OCI-LY1 (cell line): ENCODE measurements around the gene ADK.
"Not testable (repeated sequence)": the region's sequence is repeated elsewhere in the genome, so short reads cannot be mapped to it uniquely, and the experiment has no call there.

Experiments
- H2AFZ ChIP-seq: fragments of 200-600 bp; sonication (generic), shearing (Covaris generic); 2 replicates; pipeline ENCODE4 v1.6.0; 2014; ENCODE audit warnings: antibody characterized with exemption, mild to moderate bottlenecking, low read length
- H3F3A ChIP-seq: fragments of 200-600 bp; sonication (generic), shearing (Covaris generic); 2 replicates; pipeline ENCODE4 v1.6.0; 2014; ENCODE audit warnings: mild to moderate bottlenecking, antibody characterized with exemption, low read length, moderate library complexity; ENCODE audit not compliant: insufficient read depth
- H3K27ac ChIP-seq: fragments of 200-600 bp; sonication (generic); 2 replicates; pipeline ENCODE4 v1.5.1; 2014; ENCODE audit warnings: low read length, mixed run types, mild to moderate bottlenecking, low read depth; ENCODE audit not compliant: poor library complexity, severe bottlenecking
- H3K27me3 ChIP-seq: fragments of 200-600 bp; sonication (generic); 2 replicates; pipeline ENCODE4 v1.6.0; 2014; ENCODE audit warnings: antibody characterized with exemption, mild to moderate bottlenecking, low read length, moderate library complexity; ENCODE audit not compliant: insufficient read depth
- H3K36me3 ChIP-seq: fragments of 200-600 bp; sonication (generic); 2 replicates; pipeline ENCODE4 v1.6.1; 2014; ENCODE audit warnings: mild to moderate bottlenecking, antibody characterized with exemption, low read length, moderate library complexity, mixed read lengths; ENCODE audit not compliant: insufficient read depth
- H3K4me1 ChIP-seq: fragments of 200-600 bp; sonication (generic); 2 replicates; pipeline ENCODE4 v1.5.1; 2014; ENCODE audit warnings: mild to moderate bottlenecking, low read length, moderate library complexity; ENCODE audit not compliant: insufficient read depth, severe bottlenecking
- H3K4me2 ChIP-seq: fragments of 200-600 bp; sonication (generic), shearing (Covaris generic); 2 replicates; pipeline ENCODE4 v1.6.1; 2014; ENCODE audit warnings: low read length
- H3K4me3 ChIP-seq: fragments of 200-600 bp; sonication (generic); 2 replicates; pipeline ENCODE4 v1.5.1; 2014; ENCODE audit warnings: low read length, low read depth, mild to moderate bottlenecking, mixed read lengths; ENCODE audit not compliant: poor library complexity, severe bottlenecking
- H3K79me2 ChIP-seq: fragments of 200-600 bp; shearing (Covaris generic); 2 replicates; pipeline ENCODE4 v1.6.1; 2016; ENCODE audit warnings: mixed run types, low read length, mixed read lengths; ENCODE audit not compliant: insufficient read depth
- H3K9ac ChIP-seq: fragments of 200-600 bp; sonication (generic), shearing (Covaris generic); 2 replicates; pipeline ENCODE4 v1.6.1; 2014; ENCODE audit warnings: mild to moderate bottlenecking, low read length, mixed read lengths
- H3K9me2 ChIP-seq: fragments of 200-600 bp; sonication (generic), shearing (Covaris generic); 2 replicates; pipeline ENCODE4 v1.6.1; 2014; ENCODE audit warnings: low read depth, mild to moderate bottlenecking, low read length, mixed read lengths
- H3K9me3 ChIP-seq: fragments of 200-600 bp; shearing (Covaris generic); 2 replicates; pipeline ENCODE4 v1.6.1; 2014; ENCODE audit warnings: low read length, mixed read lengths
- H4K20me1 ChIP-seq: fragments of 200-600 bp; sonication (generic), shearing (Covaris generic); 2 replicates; pipeline ENCODE4 v1.6.0; 2016; ENCODE audit warnings: mild to moderate bottlenecking, low read length; ENCODE audit not compliant: insufficient read depth
- EZH2 ChIP-seq: fragments of 200-600 bp; sonication (generic), shearing (Covaris generic); IDR thresholded peaks from 2 replicates; pipeline ENCODE4 v1.8.0; 2017; ENCODE audit warnings: borderline replicate concordance, mixed run types, mild to moderate bottlenecking, antibody characterized with exemption, low read length, moderate library complexity, mixed read lengths
- TF ChIP-seq, protein P1 (sequence below): fragments of 200-600 bp; sonication (generic), shearing (Covaris generic); IDR thresholded peaks from 2 replicates; pipeline ENCODE4 v1.5.1; 2017; ENCODE audit warnings: mild to moderate bottlenecking, antibody characterized with exemption, low read length, moderate library complexity, mixed read lengths

The ADK gene

DNA sequence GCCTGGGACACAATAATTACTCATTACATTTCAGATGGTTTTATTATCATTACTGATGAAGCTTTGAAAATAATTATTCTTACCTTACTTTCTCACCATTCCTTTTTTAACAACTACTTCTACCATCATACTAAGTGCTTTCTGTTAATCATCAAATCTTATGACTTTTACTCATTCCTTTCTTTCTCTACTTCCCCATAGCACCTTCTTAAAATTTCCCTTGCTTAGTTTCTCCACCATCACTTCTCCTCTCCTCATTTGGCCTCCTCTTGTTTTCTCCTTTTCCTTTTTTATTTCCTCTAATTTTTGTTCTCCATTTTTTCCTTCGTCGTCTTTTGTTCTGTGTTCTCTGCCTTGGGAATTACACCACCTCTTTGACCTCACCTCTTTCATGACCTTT, 372.2 kb downstream of the ADK start:
- Histone ChIP-seq H3K27me3 (no peaks in the 10 kb centered on the region), H3K79me2 (no peaks in the 10 kb centered on the region), H3F3A (no peaks in the 10 kb centered on the region), H3K36me3 (0 out of 2 replicates have a peak, but pooled peaks cover 3% of the 10 kb centered on the region), H3K27ac (no peak overlapping the region), H3K9me2 (no peaks in the 10 kb centered on the region), H3K4me2 (no peak overlapping the region), H2AFZ (no peak overlapping the region), H3K9me3 (no peaks in the 10 kb centered on the region), H3K9ac (no peak overlapping the region), H3K4me3 (no peak overlapping the region), H3K4me1 (no peaks in the 10 kb centered on the region), H4K20me1 (no peaks in the 10 kb centered on the region)
- TF ChIP-seq EZH2 = no peak
- TF ChIP-seq, protein P1, sequence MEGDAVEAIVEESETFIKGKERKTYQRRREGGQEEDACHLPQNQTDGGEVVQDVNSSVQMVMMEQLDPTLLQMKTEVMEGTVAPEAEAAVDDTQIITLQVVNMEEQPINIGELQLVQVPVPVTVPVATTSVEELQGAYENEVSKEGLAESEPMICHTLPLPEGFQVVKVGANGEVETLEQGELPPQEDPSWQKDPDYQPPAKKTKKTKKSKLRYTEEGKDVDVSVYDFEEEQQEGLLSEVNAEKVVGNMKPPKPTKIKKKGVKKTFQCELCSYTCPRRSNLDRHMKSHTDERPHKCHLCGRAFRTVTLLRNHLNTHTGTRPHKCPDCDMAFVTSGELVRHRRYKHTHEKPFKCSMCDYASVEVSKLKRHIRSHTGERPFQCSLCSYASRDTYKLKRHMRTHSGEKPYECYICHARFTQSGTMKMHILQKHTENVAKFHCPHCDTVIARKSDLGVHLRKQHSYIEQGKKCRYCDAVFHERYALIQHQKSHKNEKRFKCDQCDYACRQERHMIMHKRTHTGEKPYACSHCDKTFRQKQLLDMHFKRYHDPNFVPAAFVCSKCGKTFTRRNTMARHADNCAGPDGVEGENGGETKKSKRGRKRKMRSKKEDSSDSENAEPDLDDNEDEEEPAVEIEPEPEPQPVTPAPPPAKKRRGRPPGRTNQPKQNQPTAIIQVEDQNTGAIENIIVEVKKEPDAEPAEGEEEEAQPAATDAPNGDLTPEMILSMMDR = no peak

DNA sequence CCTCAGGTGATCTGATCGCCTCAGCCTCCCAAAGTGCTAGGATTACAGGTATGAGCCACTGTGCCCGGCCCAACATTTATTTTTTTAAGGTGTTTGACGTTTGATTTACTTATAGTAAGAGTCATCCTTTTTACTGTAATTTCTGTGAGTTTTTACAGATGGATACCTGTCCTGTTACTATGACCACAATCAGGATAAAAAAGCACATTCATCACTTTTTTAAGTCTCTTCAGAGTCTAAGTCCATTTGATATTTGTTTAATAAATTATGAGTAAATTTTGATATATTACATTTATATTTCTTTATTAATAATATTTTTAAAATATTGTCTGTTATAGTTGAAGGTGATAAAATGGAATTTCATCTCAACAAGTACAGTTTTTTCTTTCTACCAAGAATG, 374.9 kb downstream of the ADK start:
- H4K20me1 ChIP-seq = no peaks in the 10 kb centered on the region
- no peaks in the 10 kb centered on the region for H3K9me2 ChIP-seq
- H3K79me2 ChIP-seq = no peaks in the 10 kb centered on the region
- no peaks in the 10 kb centered on the region for H3K4me1 ChIP-seq
- no peaks in the 10 kb centered on the region for H3F3A ChIP-seq
- H3K9ac ChIP-seq = no peak overlapping the region
- H3K27me3 ChIP-seq = no peaks in the 10 kb centered on the region
- H3K9me3 ChIP-seq = no peaks in the 10 kb centered on the region
- no peak overlapping the region for H3K27ac ChIP-seq
- TF ChIP-seq, protein P1 = no peak
- H3K4me3 ChIP-seq = no peak overlapping the region
- 0 out of 2 replicates have a peak, but pooled peaks cover 3% of the 10 kb centered on the region for H3K36me3 ChIP-seq
- H3K4me2 ChIP-seq = no peak overlapping the region
- H2AFZ ChIP-seq = no peak overlapping the region

DNA sequence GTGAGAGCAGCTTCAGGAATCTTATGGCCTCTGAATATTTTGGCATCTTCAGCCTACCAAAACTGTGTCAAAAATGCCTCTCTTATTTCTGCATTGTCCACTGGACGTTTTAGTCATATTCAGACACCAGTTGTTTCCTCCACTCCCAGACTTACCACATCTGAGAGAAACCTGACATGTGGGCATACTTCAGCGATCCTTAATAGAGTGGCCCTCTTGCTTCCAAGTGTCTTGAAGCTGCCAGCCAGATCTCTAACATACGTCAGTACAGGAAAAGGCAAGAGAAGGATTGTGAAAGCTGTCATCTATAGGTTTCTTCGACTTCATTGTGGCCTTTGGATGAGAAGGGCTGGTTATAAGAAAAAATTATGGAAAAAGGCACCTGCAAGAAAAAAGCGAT, 376.6 kb downstream of the ADK start:
- not testable (repeated sequence) for H3K36me3 ChIP-seq, H3K4me3 ChIP-seq, H3K4me2 ChIP-seq, H2AFZ ChIP-seq, H3K4me1 ChIP-seq, H4K20me1 ChIP-seq, H3K9ac ChIP-seq, H3K9me2 ChIP-seq, H3K9me3 ChIP-seq, H3F3A ChIP-seq, H3K27me3 ChIP-seq, H3K79me2 ChIP-seq, H3K27ac ChIP-seq

DNA sequence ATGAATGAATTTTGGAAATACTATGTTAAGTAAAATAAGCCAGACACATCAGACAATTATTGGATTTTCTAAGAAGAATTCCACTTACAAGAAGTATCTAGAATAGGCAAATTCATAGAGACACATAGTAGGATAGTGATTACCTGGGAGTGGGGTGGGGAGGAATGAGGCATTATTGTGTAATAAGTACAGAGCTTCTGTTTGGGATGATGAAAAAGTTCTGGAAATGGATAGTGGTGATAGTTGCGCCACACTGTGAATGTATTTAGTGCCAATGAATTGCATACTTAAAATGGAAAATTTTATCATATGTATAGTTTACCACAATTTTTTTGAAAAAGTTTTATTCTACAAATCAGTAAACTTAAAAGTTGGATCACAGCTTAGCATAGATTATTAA, 378.2 kb downstream of the ADK start:
- Histone ChIP-seq H3K9me3 (no peaks in the 10 kb centered on the region), H3F3A (no peaks in the 10 kb centered on the region)

More for the DNA sequence above, 378.2 kb downstream of the ADK start:
- H3K79me2 ChIP-seq = no peaks in the 10 kb centered on the region
- H3K27ac ChIP-seq = no peak overlapping the region
- TF ChIP-seq, protein P1 = no peak
- no peak for TF ChIP-seq EZH2
- H4K20me1 ChIP-seq = no peaks in the 10 kb centered on the region
- no peaks in the 10 kb centered on the region for H3K9me2 ChIP-seq
- no peak overlapping the region for H3K4me3 ChIP-seq
- no peak overlapping the region for H3K4me2 ChIP-seq
- no peaks in the 10 kb centered on the region for H3K4me1 ChIP-seq
- no peak overlapping the region for H3K9ac ChIP-seq
- H3K27me3 ChIP-seq = no peaks in the 10 kb centered on the region
- H2AFZ ChIP-seq = no peak overlapping the region
- H3K36me3 ChIP-seq = 0 out of 2 replicates have a peak, but pooled peaks cover 3% of the 10 kb centered on the region
